Memory B cell (primary cell): ENCODE measurements around the gene SRC.

Experiments
- ATAC-seq: fragments of 150-1000 bp; cut with Tn5 transposase; 2 replicates; pipeline ENCODE4 v1.10.0; 2021; ENCODE audit warnings: low read depth, mild to moderate bottlenecking, moderate library complexity
- DNase-seq, 2 donors: peaks; one replicate each; pipeline ENCODE4 v3.0.0; 2022; ENCODE audit warnings: low spot score in 2 of 2
- H3K27ac Mint-ChIP-seq: one replicate; pipeline ENCODE4 v1.8.0; 2022; ENCODE audit warnings: mild to moderate bottlenecking, moderate library complexity, mixed read lengths
- H3K27me3 Mint-ChIP-seq: one replicate; pipeline ENCODE4 v1.8.0; 2022; ENCODE audit warnings: mixed read lengths
- H3K36me3 Mint-ChIP-seq: one replicate; pipeline ENCODE4 v1.8.0; 2022; ENCODE audit warnings: mild to moderate bottlenecking, mixed read lengths
- H3K4me1 Mint-ChIP-seq: one replicate; pipeline ENCODE4 v1.8.0; 2022; ENCODE audit warnings: mixed read lengths
- H3K4me3 Mint-ChIP-seq: one replicate; pipeline ENCODE4 v1.8.0; 2022; ENCODE audit warnings: mild to moderate bottlenecking, moderate library complexity, mixed read lengths
- H3K9me3 Mint-ChIP-seq: one replicate; pipeline ENCODE4 v1.8.0; 2022; ENCODE audit warnings: mixed read lengths

The SRC gene

GRCh38 chr20:37319151-37319671 lies 26.7 kb upstream of the SRC start:
- no peak for ATAC-seq
- peaks cover 26% of the 10 kb centered on the region for H3K4me1 Mint-ChIP-seq

DNA sequence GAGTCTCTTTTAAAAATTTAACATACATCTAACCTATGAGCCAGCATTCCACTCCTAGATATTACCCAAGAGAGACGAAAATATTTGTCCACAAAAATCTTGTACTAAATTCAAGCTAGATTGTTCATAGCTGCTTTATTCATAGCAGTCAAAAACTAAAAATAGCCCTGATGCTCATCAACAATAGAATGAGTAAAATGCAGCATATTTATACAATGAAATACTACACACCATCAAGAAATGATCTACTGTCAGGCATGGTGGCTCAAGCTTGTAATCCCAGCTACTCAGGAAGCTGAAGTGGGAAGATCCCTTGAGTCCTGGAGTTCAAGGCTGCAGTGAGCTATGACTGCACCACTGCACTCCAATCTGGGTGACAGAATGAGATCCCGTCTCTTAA lies 22.0 kb upstream of the SRC start:
- Mint-ChIP-seq H3K27ac (no peak overlapping the region), H3K4me3 (no peak overlapping the region), H3K4me1 (no peaks in the 10 kb centered on the region), H3K9me3 (peaks cover 1% of the 10 kb centered on the region), H3K36me3 (peaks cover 2% of the 10 kb centered on the region), H3K27me3 (no peaks in the 10 kb centered on the region)
- DNase-seq (no peak), ATAC-seq (no peak)

More at GRCh38 chr20:37319151-37319671, 26.7 kb upstream of the SRC start:
- Mint-ChIP-seq H3K4me3 (no peak overlapping the region), H3K27me3 (no peaks in the 10 kb centered on the region), H3K27ac (no peak overlapping the region), H3K9me3 (peaks cover 1% of the 10 kb centered on the region), H3K36me3 (peaks cover 3% of the 10 kb centered on the region)
- no peak for DNase-seq

DNA sequence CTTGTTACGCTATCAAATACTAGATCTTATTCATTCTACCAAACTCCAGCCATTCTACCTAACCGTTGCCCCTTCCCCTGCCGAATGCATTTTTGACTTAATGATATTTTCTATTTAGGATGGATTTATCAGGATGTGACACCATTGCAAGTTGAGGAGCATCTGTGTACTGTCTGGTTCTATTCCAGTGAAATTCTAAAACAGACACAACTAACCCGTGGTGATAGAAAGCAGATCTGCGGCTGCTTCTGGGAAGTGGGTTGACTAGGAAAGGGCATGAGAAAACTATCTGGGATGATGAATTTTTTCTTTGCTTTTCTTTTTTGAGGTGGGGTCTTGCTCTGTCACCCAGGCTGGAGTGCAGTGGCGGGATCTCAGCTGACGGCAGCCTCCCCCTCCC lies 20.7 kb upstream of the SRC start:
- Mint-ChIP-seq H3K4me3 (no peak overlapping the region), H3K27ac (no peak overlapping the region), H3K27me3 (no peaks in the 10 kb centered on the region), H3K9me3 (peaks cover 1% of the 10 kb centered on the region), H3K4me1 (no peaks in the 10 kb centered on the region), H3K36me3 (peaks cover 2% of the 10 kb centered on the region)
- DNase-seq (no peak), ATAC-seq (no peak)

DNA sequence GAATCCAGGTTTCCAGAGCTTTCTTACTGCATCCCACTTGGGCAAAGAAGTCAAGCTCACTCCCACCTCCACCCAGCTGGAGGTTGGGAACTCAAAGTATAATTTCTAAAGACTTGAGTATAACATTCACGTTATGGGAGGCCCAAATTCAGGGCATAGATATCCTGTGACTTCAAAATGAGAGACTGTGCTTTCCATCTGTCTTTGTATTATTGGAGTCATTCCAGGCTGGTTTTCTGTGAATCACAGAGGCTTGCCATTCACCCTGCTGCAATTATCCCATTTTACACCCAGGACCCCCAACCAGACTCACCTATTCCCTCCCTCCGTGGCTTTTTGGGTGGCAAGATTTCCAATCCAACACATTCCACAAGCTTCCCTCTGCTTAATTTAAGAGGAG lies 19.3 kb upstream of the SRC start:
- DNase-seq (no peak), ATAC-seq (no peak)
- Mint-ChIP-seq H3K4me3 (no peak overlapping the region), H3K9me3 (peaks cover 1% of the 10 kb centered on the region), H3K27me3 (no peaks in the 10 kb centered on the region), H3K27ac (no peak overlapping the region), H3K36me3 (peaks cover 2% of the 10 kb centered on the region), H3K4me1 (no peaks in the 10 kb centered on the region)

DNA sequence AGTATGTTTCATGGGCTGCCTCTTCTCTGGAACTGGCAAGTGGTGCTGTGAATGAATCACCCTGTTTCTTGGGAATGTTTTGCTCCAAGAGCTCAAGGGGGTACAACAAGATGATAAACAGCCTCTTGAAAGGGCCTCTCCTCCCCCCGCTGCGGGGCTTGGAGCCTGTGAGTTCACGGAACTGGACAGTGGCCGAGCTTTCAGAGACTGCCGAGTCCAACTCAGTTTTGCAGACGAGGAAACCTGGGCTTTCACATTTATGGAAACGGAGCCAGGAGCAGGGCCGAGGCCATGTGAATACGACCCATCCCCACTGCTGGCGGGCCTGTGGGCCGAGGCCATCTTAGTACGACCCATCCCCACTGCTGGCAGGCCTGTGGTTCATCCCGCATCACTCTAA lies 18.2 kb upstream of the SRC start:
- ATAC-seq = no peak
- H3K27me3 Mint-ChIP-seq = no peaks in the 10 kb centered on the region
- H3K4me3 Mint-ChIP-seq = no peak overlapping the region
- no peaks in the 10 kb centered on the region for H3K4me1 Mint-ChIP-seq
- no peak overlapping the region for H3K27ac Mint-ChIP-seq
- DNase-seq = no peak
- H3K36me3 Mint-ChIP-seq = peaks cover under 1% of the 10 kb centered on the region
- H3K9me3 Mint-ChIP-seq = peaks cover under 1% of the 10 kb centered on the region

- Mint-ChIP-seq H3K4me3 (no peak overlapping the region), H3K27me3 (no peaks in the 10 kb centered on the region), H3K9me3 (no peaks in the 10 kb centered on the region), H3K4me1 (peaks cover 2% of the 10 kb centered on the region), H3K27ac (no peak overlapping the region), H3K36me3 (no peaks in the 10 kb centered on the region)
- ATAC-seq (no peak), DNase-seq (no peak)
These were observed 17.6 kb upstream of the SRC start for GRCh38 chr20:37328149-37328945.

DNA sequence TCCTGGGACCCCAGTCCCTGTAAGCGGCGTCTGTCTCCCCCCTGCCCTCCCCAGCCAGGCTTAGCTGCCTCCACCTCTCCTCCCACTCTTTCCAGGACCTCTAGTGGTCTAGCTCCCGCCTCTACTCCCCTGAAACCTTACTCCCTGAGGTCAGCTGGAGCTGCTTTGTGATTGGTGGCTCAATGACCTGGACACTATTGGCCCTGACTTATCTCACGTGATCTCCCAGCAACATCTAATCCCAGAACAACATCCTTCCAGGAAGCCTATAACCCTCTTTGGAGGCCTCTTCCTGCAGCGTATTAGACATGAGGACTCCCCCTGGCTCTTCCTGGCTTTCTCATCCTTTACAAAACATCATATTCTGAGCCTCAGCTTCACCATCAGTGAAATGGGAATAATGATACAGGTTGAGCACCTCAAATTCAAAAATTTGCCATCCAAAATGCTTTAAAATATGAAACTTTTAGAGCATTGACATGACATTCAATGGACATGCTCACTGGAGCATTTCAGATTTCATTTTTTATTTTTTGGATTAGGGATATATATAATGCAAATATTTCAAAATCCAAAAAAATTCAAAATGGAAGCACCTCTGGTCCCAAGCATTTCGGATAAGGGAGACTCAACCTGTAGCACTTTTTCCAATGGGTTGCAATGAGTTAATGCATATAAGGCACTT lies 16.3 kb upstream of the SRC start:
- Mint-ChIP-seq H3K4me1 (peaks cover 8% of the 10 kb centered on the region), H3K9me3 (no peaks in the 10 kb centered on the region), H3K27me3 (no peaks in the 10 kb centered on the region), H3K36me3 (no peaks in the 10 kb centered on the region), H3K27ac (no peak overlapping the region), H3K4me3 (no peak overlapping the region)
- no peak for DNase-seq
- no peak for ATAC-seq

GRCh38 chr20:37330316-37330715 lies 15.6 kb upstream of the SRC start:
- DNase-seq = no peak
- Mint-ChIP-seq H3K36me3 (no peaks in the 10 kb centered on the region), H3K27me3 (no peaks in the 10 kb centered on the region), H3K4me3 (no peak overlapping the region), H3K4me1 (peaks cover 8% of the 10 kb centered on the region), H3K9me3 (no peaks in the 10 kb centered on the region), H3K27ac (peak overlapping the region; percentile 67)
- ATAC-seq = no peak

- Mint-ChIP-seq H3K27me3 (no peaks in the 10 kb centered on the region), H3K4me3 (no peak overlapping the region), H3K36me3 (no peaks in the 10 kb centered on the region), H3K27ac (peak overlapping the region; percentile 26), H3K4me1 (peaks cover 16% of the 10 kb centered on the region), H3K9me3 (no peaks in the 10 kb centered on the region)
- no peak for ATAC-seq
- DNase-seq = no peak
These were observed 14.7 kb upstream of the SRC start for GRCh38 chr20:37331060-37331857.

- Mint-ChIP-seq H3K27me3 (no peaks in the 10 kb centered on the region), H3K9me3 (no peaks in the 10 kb centered on the region), H3K4me1 (peaks cover 25% of the 10 kb centered on the region), H3K4me3 (no peak overlapping the region), H3K36me3 (no peaks in the 10 kb centered on the region), H3K27ac (peak overlapping the region; percentile 47)
- ATAC-seq (no peak), DNase-seq (no peak)
These were observed 12.7 kb upstream of the SRC start for GRCh38 chr20:37333130-37333847.

GRCh38 chr20:37333848-37334318 lies 12.1 kb upstream of the SRC start:
- H3K4me1 Mint-ChIP-seq = peaks cover 25% of the 10 kb centered on the region
- peak in 1 of 2 donors; percentile 6 for DNase-seq
- no peak overlapping the region for H3K4me3 Mint-ChIP-seq
- peak overlapping the region; percentile 47 for H3K27ac Mint-ChIP-seq
- no peaks in the 10 kb centered on the region for H3K9me3 Mint-ChIP-seq
- no peaks in the 10 kb centered on the region for H3K36me3 Mint-ChIP-seq
- ATAC-seq = peak; percentile 50
- H3K27me3 Mint-ChIP-seq = no peaks in the 10 kb centered on the region

DNA sequence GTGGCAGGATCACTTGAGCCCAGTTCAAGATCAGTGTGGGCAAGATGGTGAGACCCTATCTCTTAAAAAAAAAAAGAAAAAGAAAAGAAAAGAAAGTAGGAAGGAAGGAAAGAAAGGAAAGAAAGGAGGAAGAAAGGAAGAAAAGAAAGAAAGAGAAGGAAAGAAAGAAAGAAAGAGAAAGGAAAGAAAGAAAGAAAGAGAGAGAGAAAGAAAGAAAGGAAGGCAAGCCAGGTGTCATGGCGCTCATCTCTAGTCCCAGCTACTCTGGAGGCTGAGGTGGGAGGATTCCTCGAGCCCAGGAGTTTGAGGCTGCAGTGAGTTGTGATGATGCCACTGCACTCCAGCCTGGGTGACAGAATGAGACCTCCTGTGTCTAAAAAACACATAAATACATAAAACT lies 11.5 kb upstream of the SRC start:
- H3K27me3 Mint-ChIP-seq = no peaks in the 10 kb centered on the region
- no peaks in the 10 kb centered on the region for H3K9me3 Mint-ChIP-seq
- H3K36me3 Mint-ChIP-seq = no peaks in the 10 kb centered on the region
- H3K27ac Mint-ChIP-seq = no peak overlapping the region
- DNase-seq (no peak), ATAC-seq (no peak)
- peaks cover 25% of the 10 kb centered on the region for H3K4me1 Mint-ChIP-seq
- no peak overlapping the region for H3K4me3 Mint-ChIP-seq

DNA sequence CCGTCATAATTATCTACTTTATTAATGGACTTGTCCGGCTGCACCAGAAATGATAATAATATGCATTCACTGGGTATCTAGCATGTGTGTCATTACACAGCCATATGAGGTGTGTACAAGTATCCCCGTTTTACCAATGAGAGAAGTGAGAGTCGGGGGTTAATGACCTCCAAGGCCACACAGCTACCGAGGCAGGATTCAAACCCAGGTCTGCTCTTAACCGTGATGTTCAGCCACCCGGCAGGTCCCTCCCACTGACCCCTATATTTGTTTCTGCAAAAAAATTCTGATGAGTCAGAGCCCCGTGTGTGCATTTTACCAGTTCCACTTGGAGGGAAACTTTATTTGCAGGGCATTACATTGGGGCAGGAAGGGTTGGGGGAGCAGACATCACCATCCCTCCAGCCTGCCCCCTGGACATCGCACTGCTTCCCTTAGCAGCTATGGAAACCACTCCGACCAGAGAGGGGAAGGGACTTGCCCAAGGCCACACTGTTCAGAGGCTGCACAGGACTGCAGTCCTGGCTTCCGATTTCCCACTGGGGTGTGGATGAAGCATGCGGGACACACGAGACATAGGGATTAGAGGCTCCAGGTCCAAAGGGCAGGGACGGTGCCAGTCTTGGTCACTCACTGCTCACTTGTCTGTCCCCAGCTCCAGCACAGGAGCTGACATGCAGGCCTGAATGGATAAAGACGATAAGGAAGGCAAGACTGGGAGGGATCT lies 10.1 kb upstream of the SRC start:
- H3K36me3 Mint-ChIP-seq = no peaks in the 10 kb centered on the region
- peak overlapping the region; percentile 74 for H3K4me3 Mint-ChIP-seq
- ATAC-seq = no peak
- H3K27me3 Mint-ChIP-seq = no peaks in the 10 kb centered on the region
- H3K4me1 Mint-ChIP-seq = peaks cover 25% of the 10 kb centered on the region
- H3K27ac Mint-ChIP-seq = peak overlapping the region; percentile 90
- H3K9me3 Mint-ChIP-seq = no peaks in the 10 kb centered on the region
- DNase-seq = no peak
